Tongue (tissue), 2 donors: ENCODE data around the gene MXI1. TPM values are rescaled to one million over a fixed set of nuclear protein-coding genes. Genes with fewer than 3 reads are reported as not detected.
"Not testable (repeated sequence)": the region's sequence is repeated elsewhere in the genome, so short reads cannot be mapped to it uniquely, and the experiment has no call there.

ENCODE experiments used
- DNase-seq: peaks from one replicate; pipeline ENCODE4 v3.0.0-alpha.2; 2015
- total RNA-seq: library from RNA; depleted of rRNA; stranded (reverse); fragments of >200 nt; gene quantifications from one replicate; pipeline ENCODE4 v1.2.3, GENCODE V29; 2014

The MXI1 gene
- total RNA-seq, 1 donor from 2014 or later = 31.3 TPM

DNA sequence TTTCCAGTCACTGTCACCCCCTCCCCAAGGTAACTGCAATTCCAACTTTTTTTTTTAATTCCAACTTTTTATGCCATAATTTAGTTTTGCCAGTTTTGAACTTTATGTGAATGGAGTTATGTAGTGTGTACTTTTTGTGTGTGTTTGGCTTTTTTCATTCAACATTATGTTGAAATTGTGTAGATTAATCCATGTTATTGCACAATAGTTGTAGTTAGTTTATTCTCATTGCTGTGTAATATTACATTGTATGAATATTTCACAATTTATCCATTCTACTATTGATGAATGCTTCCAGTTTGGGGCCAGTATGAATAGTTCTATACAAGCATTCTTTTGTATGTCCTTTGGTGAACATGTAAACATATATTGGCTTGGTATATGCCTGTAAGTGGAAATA, 32.5 kb downstream of the MXI1 start:
- no peak for DNase-seq

DNA sequence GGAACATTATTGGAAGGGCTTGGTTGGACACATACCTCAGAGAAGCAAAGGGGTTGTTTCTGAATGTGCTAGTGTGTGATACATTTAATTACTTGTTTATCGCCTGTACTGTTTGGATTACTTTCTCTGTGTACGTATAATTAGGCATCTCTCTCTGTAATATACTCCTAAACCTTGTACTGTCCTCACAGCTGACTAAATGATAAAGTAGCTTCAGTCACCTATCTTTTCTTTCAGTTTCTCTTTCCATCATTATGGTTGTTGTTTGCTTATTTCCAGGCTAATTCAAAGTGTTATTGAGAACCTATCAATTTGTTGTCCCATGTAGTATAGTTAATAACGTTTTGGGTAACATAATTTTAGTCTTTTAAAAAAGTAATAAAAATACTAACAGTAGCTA, 34.0 kb downstream of the MXI1 start:
- no peak for DNase-seq

DNA sequence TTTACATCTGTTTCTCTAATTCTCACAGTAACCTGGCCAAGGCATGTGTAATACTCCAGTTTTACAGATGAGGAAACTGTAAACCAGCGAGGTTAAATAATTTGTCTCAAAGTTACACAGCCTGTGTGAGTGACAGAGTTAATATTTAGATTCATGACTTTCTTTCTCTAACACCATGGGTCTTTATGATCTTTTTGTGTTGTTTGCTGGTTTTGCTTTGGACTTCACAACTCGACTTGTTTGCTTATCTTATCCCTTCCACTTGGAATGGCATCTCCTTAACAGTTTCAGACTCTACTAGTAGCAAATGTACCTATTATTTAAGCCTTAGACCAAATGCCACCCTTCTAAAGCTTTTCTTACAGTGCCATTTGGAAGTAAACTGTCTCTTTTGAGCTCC, 34.4 kb downstream of the MXI1 start:
- no peak for DNase-seq

DNA sequence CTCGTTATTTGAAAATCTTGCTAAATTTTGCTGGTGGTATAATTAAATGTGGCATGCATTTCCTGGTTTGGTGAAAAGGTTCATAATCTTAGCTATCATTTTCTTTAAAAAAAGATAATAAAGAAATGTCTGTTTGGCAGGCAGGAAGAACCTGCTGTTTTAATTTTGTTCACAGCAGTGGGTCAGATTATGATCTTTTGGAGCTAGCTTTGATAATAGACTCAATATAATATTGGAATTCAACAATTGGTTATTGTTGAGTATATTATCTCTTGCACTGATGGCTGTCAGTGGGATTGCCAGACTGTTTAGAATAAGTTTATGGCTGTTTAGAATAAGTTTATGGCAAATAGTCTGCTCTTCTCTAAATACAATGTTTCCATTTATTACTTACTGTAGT, 35.1 kb downstream of the MXI1 start:
- DNase-seq = no peak

DNA sequence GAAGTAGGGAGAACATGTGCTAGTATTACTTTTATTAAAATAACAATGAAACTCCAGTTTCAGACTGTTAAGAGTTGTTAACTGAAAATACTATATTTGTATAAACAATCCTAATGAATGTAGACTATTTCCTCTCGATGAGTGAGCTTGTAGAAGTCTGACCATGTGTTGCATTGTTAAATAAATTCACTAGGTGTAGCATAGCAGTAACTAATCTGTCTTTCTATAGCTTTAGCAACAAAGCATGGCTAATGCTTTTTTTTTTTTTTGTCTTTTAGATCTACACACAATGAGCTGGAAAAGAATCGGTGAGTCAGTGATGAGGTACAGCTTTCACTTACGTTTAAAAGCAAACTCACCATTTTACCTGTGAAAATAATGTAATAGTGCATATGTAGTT, 37.1 kb downstream of the MXI1 start:
- DNase-seq = no peak

DNA sequence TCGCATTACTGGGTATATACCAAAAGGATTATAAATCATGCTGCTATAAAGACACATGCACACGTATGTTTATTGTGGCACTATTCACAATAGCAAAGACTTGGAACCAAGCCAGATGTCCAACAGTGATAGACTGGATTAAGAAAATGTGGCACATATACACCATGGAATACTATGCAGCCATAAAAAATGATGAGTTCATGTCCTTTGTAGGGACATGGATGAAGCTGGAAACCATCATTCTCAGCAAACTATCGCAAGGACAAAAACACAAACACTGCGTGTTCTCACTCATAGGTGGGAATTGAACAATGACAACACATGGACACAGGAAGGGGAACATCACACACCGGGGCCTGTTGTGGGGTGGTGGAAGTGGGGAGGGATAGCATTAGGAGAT, 40.4 kb downstream of the MXI1 start:
- not testable (repeated sequence) for DNase-seq

DNA sequence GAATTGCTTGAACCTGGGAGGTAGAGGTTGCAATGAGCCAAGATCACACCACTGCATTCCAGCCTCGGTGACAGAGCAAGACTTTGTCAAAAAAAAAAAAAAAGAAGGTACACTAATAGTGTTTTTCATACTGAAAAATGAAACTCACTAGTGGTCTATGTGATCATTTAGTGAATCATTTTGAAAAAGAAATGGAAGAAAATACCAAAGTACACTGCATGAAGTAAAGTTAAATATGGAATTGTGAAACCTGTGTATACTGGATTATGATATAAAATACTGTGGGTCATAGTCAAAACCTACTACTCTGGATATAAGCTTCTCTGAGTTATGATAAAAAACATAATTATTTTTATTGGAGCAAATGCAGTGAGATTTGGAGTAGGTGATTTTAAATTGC, 42.1 kb downstream of the MXI1 start:
- DNase-seq = not testable (repeated sequence)

DNA sequence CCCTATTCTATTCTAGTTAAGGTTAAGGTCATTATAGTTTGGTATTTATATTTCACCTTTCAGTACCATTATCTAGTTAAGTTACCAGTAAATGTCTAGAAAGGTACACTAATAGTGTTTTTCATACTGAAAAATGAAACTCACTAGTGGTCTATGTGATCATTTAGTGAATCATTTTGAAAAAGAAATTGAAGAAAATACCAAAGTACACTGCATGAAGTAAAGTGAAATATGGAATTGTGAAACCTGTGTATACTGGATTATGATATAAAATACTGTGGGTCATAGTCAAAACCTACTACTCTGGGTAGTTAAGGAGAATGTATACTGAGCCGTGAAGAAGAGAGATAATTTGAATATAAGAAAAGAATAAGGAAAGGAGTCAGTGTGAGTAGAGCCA, 44.0 kb downstream of the MXI1 start:
- DNase-seq = not testable (repeated sequence)

DNA sequence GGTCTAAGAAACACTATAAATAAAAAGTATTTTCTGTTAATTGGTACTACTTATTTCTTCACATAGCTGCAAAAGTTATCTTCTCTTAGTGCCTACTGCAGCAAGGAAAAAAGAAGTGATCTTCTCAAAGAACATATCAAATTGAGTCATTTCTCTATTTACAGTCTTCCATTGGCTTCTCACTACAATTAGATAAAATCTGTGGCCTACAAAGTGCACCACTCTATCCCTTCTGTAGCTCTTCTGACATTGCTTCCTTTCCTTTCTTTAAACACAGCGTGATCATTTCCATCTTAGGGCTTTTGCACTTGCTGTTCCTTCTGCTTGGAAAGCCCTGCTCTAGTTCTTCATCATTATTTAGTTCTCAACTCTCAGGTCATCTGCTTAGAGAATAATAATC, 44.7 kb downstream of the MXI1 start:
- DNase-seq = no peak

DNA sequence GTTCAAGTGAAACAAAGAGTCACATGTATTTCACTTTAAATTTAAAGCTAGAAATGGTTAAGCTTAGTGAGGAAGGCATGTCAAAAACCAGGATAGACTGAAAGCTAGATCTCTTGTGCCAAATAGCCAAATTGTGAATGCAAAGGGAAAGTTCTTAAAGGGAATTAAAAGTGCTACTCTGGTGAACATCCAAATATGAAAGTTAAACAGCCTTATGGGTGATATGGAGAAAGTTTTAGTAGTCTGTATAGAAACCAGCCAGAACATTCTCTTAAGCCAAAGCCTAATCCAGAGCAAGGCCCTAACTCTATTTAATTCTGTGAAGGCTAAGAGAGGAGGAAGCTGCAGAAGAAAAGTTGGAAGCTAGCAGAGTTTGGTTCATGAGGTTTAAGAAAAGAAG, 47.1 kb downstream of the MXI1 start:
- DNase-seq = no peak

DNA sequence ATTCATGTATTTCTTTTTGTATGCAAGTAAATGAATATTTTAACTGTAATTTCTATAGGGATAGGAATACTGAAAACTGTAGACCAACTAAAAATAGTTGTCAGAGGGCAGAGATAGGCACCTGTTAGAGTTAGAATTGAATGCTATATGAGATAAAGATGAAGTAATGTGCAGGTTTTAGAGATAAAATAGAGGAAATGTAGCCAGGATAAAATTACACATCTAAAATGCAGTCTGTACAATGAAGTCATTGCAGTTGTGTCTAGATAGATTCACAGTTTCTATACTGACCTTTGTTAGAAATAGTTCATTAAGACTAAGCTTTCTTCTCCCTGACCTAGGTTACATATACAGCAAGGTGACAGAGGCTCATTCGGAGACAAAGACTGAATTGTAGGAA, 51.1 kb downstream of the MXI1 start:
- DNase-seq = no peak

DNA sequence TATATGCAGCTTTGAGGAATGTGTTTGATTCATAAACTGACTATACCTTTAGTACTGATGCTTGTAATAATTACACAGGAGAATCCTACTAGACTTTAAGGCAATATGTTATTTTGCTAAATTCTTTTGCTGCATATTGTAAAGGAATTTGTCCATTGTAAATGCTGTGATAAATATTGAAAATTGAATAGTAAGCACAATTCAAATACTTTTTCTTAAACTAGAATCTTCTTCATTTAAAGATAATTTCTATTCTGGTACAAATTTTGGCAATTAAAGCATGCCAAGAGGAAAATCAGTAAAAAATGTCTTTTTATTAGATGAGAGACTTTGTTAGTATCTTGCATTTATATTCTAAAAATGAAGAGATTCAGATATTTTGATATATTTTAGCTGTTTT, 51.9 kb downstream of the MXI1 start:
- no peak for DNase-seq

DNA sequence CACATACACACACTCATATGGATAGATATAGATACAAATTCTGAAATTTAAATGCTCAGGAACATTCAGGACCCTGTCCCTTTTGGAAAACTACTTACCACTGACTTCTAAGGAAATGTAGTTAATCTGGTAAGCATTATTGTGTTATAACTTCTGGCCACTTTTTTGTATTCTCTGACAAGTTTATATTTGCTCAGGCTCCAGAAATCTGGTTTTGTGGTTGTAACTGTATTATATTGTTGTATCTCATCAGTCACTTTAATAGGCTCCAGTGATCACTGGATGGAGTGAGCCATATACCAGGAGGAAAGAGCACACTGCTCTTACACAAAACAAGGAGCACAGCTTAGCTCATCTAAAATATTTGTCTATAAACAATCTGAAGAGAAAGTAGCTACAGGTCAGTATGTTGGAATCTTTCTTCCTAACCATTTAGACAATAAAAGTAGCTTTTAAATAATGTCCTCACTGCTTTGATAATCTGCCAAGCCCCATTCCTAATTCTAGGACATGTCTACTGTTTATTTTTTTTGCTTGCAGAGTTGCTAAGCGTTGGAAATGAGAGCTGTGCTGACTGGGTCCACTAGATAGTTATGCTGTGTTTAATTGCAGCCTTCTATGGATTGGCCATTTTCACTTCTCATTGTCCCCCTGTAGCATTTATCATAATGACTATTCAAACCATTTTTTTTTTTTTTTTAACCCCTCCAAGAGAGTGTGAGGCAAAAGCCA, 53.5 kb downstream of the MXI1 start:
- DNase-seq = no peak

DNA sequence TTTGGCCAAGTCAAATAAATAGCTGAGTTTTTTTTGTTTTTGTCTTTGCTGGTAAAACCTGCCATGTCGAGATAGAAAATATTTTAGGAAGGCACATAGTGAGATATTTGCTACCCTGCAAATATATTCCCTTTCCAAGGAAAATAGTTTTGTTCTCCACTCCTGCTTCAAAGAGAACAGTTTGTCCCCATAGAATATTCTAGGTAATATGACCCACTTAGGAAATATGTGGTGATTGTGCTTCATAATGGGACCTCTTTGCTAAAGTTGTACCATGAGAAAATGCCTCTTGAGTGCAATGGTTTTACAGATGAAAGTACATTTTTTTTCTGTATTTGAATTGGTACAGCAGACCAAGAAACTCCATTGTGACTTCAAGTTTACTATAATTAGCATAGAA, 55.8 kb downstream of the MXI1 start:
- DNase-seq = no peak

DNA sequence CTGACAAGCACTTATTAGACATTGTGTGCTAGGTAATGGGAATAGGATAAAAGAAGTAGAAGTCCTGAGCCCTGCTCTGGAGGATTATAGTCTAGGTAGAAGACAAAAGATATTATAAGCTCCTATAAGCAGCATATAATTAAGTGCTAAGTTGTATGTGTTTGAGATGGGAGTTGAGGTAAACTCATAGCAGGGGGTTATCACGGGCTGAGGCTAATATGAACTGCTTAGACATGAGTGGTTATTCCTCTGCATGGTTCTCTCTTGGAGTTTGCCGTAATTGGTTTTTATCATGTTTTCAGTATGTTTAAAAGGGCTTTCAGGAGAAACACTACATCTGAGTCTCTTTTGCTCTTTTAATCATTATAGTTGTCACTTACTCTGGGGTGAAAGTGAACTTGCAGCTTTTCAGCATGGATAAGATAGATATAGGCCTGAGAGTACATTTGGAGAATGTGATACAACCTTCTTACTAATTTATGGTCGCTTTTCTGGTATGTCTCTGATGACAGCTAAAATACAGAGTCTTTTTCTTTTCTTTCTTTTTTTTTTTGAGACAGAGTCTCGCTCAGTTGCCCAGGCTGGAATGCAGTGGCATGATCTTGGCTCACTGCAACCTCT, 58.3 kb downstream of the MXI1 start:
- DNase-seq = no peak

DNA sequence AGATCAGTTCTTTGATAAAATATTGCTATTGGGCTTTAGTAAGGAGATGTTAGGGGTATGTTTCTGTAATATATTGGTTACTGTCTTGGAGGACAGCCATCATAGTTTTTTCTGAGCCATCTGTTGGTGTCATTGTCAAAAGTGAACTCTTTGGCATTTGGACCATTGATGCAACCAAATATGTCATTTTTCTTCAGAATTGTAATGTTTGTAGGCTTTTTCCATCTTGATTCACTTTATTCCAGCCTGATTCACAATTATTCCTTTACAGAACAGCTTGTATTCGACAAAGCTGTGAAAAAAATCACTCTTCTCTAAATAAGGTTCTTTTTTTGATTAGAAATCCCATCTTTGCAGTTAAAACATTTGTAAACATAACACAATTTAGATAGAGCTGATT, 59.9 kb downstream of the MXI1 start:
- no peak for DNase-seq

DNA sequence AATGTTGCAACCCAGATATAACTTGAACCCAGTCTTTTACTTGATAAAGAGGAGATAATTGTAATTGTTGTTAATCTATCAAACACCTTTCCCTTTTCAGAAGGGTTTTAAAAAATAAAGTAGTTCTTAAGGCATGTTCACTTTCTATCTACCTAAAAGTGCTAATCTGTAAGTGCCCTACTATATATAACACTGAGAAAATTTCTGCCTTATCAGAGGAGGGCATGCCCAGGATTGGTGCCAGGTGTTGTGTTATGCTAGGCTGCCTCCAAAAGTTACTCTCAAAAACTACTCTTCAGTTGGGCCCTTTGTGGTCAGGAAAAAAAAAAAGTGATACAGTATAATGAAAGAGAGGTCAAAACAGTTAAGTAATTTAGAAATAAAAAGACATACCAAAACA, 61.0 kb downstream of the MXI1 start:
- no peak for DNase-seq

DNA sequence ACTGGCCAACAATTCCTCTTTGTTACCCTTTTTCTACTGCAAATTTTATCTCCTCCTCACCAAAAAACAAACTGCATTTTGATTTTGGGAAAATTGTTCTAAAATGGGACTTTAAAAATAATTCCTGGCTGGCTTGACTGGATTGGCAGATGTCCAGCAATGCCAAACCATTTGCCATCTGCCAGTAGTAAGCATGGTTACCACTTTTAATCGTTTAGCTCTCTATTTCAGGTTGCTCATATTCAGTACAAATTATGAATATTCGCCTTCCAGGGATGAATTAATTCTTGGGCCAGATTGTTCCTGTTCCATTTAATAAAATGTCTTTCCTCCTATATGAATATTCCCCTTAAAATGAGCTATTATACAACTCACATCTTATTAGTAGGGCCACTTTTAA, 61.6 kb downstream of the MXI1 start:
- DNase-seq = no peak

DNA sequence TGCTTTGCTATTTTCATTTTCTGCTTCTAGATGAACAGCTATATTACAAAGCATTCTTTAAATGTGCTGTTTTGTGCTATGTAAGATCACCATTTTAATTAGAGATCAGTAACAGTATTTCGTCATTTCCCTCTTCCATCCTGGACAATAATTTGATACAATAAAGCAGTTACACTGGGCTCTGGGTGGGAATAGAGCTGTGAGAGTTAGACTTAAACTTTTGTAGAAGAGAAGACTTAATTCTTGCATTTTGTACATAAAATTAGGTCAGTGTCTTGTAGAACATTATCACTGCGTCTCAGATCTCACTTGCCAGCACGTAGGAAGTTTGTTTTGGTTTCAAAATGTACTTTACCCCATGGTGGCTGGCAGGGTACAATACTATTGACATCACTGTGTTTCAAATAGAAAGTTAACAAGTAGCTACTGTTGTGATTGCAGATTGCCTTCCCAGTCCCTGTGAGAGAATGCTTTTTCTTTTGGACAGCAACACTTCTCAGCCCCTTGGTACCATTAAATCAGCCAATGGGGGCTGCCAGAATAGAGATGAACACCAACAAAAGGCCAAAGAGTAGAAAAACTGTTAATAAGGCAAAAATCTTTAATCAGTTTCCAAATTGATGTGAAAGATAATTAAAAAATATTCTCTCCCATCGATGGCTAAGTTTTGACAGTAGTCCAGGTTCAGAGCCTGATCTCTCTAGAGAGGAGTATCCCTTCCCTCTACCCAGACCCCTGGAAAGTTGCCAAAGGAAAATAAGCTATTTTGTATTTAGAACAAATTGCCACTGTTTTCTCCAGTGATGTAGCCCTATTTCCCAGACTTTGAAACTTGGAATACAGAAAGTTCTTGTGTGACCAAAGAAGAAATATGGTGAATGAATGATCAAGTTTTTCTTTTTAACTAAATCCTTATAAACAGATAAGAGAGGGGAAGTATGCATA, 62.2 kb downstream of the MXI1 start:
- DNase-seq = peak; percentile 39

DNA sequence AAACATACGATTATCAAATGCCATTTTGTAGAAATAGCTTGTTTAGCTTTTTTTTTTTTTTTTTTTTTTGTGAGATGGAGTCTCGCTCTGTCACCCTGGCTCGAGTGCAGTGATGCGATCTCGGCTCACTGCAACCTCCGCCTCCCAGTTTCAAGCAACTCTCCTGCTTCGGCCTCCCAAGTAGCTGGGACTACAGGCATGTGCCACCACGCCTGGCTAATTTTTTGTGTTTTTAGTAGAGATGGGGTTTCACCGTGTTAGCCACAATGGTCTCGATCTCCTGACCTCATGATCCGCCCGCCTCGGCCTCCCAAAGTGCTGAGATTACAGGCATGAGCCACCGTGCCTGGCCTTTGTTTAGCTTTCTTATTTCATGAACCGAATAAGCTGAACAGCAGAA, 65.6 kb downstream of the MXI1 start:
- DNase-seq = not testable (repeated sequence)

DNA sequence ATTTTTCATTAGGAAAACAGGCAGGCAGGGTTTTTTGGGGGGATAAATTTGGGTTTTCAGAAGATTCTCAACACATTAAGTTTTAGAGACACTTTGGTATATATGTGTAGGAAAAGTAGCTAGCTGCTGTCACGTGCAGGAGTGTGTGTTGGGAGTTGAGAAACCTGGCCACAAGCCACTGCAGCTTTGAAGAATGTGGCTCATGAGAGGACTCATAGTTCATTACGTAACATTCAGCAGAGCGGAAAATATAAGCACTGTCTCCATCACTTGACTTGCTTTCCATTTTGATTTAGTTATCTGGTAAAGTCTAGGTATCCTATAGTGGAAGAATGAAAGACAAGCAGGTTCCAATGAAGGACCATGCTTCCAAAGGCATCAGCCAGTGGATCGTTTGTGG, 66.1 kb downstream of the MXI1 start:
- DNase-seq = peak; percentile 62

DNA sequence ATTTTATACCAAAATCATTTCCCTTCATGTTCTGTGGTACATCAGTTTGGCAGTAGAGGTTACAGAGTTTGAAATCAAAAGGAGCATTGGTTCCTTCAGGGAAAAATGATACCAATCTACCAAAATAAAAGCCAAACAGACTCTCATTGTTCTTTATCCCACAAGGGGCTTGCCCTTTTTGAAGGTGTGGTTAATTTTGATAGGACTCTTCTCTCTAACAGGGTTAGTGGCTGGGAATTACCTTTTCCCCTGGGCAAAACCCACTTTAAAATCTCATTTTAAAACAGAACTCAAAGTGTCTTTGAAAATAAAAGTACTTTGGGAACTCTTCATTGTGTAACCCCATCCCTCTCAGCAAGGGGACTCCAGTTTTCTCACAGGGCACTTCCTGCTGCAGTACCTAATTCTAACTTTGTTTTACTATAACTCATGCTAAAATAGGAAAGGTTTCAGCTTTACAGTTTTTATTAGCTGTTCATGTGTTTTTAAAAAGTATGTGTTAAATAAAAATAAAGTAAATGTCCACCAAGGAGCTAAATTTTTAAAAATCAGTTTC, 66.7 kb downstream of the MXI1 start:
- no peak for DNase-seq

DNA sequence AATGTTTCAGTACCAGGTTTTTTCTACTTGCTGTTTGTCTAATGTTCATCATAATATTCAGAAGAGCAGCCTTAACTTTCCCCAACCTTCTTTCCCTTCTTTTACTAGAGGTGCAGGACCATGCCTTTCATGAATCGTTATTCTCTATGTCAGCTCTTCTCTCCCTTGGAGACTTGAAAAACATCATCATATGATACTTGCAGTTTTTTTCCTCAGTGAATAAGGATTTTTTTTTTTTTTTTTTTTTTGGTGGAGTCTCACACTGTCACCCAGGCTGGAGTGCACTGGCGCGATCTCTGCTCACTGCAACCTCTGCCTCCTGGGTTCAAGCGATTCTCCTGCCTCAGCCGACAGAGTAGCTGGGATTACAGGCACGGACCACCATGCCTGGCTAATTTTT, 67.2 kb downstream of the MXI1 start:
- DNase-seq = no peak
